Fibroblast of lung (primary cell): ENCODE data around the gene NRF1.

Source experiments
- EZH2 ChIP-seq: IDR thresholded peaks from 2 replicates; pipeline ENCODE4 v1.5.1; 2012; ENCODE audit warnings: low read length, control low read depth, mild to moderate bottlenecking; ENCODE audit errors: missing control alignments
- TF ChIP-seq, protein P1 (sequence below), 2 donors: IDR thresholded peaks in 1 of 2; conservative IDR thresholded peaks in 1 of 2; 1 replicate in 1 of 2; 2 replicates in 1 of 2; pipeline ENCODE4 v1.5.1; 2011 to 2012; ENCODE audit warnings: low read length in 2 of 2, control low read depth in 1 of 2, inconsistent platforms in 1 of 2, low read depth in 1 of 2, mild to moderate bottlenecking in 1 of 2

DNA sequence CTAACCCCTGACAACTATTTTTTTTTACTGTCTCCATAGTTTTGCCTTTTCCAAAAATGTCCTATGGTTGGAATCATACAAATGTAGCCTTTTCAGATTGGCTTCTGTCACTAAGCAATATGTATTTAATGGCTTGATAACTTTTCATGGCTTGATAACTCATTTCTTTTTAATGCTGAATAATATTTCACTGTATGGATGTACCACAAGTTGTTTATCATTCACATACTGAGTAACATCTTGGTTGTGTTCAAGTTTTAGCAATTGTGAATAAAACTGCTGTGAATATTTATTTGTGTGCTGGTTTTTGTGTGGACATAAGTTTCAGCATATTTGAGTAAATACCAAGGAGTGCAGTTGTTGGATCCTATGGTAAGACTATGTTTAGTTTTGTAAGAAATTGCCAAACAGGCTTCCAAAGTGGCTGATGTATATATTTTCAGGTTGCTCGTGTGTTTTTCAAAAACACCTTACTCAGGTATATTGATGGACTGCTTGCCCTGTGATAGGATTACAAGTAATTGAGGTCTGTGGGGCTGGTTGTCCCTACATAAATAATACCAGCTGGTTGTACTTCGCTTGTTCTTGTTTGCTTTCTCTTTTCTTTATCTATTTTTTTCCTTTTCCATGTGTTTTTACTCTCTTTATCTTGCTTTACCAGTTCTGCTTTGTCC is 23.0 kb downstream of the NRF1 start:
- TF ChIP-seq, protein P1, sequence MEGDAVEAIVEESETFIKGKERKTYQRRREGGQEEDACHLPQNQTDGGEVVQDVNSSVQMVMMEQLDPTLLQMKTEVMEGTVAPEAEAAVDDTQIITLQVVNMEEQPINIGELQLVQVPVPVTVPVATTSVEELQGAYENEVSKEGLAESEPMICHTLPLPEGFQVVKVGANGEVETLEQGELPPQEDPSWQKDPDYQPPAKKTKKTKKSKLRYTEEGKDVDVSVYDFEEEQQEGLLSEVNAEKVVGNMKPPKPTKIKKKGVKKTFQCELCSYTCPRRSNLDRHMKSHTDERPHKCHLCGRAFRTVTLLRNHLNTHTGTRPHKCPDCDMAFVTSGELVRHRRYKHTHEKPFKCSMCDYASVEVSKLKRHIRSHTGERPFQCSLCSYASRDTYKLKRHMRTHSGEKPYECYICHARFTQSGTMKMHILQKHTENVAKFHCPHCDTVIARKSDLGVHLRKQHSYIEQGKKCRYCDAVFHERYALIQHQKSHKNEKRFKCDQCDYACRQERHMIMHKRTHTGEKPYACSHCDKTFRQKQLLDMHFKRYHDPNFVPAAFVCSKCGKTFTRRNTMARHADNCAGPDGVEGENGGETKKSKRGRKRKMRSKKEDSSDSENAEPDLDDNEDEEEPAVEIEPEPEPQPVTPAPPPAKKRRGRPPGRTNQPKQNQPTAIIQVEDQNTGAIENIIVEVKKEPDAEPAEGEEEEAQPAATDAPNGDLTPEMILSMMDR (conservative IDR thresholded peaks at IDR 0.05 in 1 of 2, IDR thresholded peaks at IDR 0.05 in 1 of 2; ENCODE audit: low read depth in 1 of 2, low read length in 2 of 2) = no peak
- TF ChIP-seq EZH2 = no peak
